Right atrium auricular region (tissue), 2 donors: ENCODE data around the gene DIPK1A. TPM values are rescaled to one million over a fixed set of nuclear protein-coding genes. Genes with fewer than 3 reads are reported as not detected.

Source experiments
- DNase-seq: peaks from one replicate; pipeline ENCODE4 v3.0.0-alpha.2; 2019; ENCODE audit warnings: low spot score
- H3K27ac ChIP-seq, 2 donors: fragments of 200-600 bp; sonication (generic); 1 replicate in 1 of 2; 2 replicates in 1 of 2; pipeline ENCODE4 v1.5.1; 2016 to 2019
- H3K27me3 ChIP-seq, 2 donors: fragments of 200-600 bp; sonication (generic); one replicate each; pipeline versions ENCODE4 v1.5.1 to v1.6.0; 2017 to 2019
- H3K36me3 ChIP-seq: fragments of 200-600 bp; sonication (generic); one replicate; pipeline ENCODE4 v1.5.1; 2016
- H3K4me1 ChIP-seq, 2 donors: fragments of 200-600 bp; sonication (generic); one replicate each; pipeline versions ENCODE4 v1.5.1 to v1.6.0; 2017 to 2019
- H3K4me3 ChIP-seq, 2 donors: fragments of 200-600 bp; sonication (generic); 1 replicate in 1 of 2; 2 replicates in 1 of 2; pipeline ENCODE4 v1.5.1; 2017 to 2019; ENCODE audit warnings: mild to moderate bottlenecking in 1 of 2, moderate library complexity in 1 of 2
- H3K9me3 ChIP-seq, 2 donors: fragments of 200-600 bp; sonication (generic); one replicate each; pipeline ENCODE4 v1.5.1; 2019
- CTCF ChIP-seq, 2 donors: fragments of 200-600 bp; sonication (generic); IDR thresholded peaks; one replicate each; pipeline ENCODE4 v1.5.1; 2019; ENCODE audit warnings: antibody characterized with exemption in 2 of 2
- total RNA-seq, 2 donors: library from RNA; depleted of rRNA; stranded (reverse); fragments of >200 nt; gene quantifications; one replicate each; pipeline ENCODE4 v1.1.0, GENCODE V29; 2016

DIPK1A gene
- total RNA-seq, 2 donors from 2014 or later: 5.9 to 7.9 TPM

GRCh38 chr1:93002781-93003180, 41.5 kb upstream of the DIPK1A start:
- Histone ChIP-seq H3K36me3 (no peaks in the 10 kb centered on the region), H3K27me3 (no peaks in the 10 kb centered on the region), H3K4me3 (no peak overlapping the region), H3K4me1 (peaks cover 0 to 12% of the 10 kb centered on the region in 2 donors), H3K27ac (no peak overlapping the region), H3K9me3 (no peaks in the 10 kb centered on the region)
- TF ChIP-seq CTCF (IDR thresholded peaks at IDR 0.05): no peak
- no peak for DNase-seq

- no peak for TF ChIP-seq CTCF (IDR thresholded peaks at IDR 0.05)
- no peak for DNase-seq
- Histone ChIP-seq H3K27me3 (no peaks in the 10 kb centered on the region), H3K9me3 (no peaks in the 10 kb centered on the region), H3K4me1 (peaks cover 0 to 12% of the 10 kb centered on the region in 2 donors), H3K36me3 (no peaks in the 10 kb centered on the region), H3K4me3 (no peak overlapping the region), H3K27ac (no peak overlapping the region)
Observed at GRCh38 chr1:93001893-93002292, 40.6 kb upstream of the DIPK1A start.

DNA sequence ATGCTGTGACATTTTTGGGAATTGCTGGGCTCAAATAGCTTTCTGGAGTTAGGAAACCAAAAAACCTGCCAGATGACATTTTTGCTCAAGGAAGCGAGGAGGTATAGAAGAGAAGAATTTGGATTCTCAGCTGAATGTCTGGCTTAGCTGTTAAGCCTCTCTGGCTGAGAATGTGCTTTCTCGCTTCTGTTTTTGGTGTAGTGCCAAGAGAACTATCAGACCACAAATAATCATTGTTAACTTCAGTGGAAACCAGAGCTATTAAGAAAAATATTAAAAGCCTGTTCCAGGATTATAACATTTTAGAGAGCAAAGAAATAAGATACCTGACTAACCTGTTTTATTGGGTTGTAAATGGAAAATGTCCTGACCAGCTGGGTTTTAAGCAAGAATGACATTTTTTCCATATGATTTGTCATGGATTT, 39.5 kb upstream of the DIPK1A start:
- H3K27me3 ChIP-seq: no peaks in the 10 kb centered on the region
- no peak for TF ChIP-seq CTCF (IDR thresholded peaks at IDR 0.05)
- H3K36me3 ChIP-seq: no peaks in the 10 kb centered on the region
- H3K27ac ChIP-seq: no peak overlapping the region
- peaks cover 0 to 12% of the 10 kb centered on the region in 2 donors for H3K4me1 ChIP-seq
- DNase-seq: no peak
- H3K9me3 ChIP-seq: no peaks in the 10 kb centered on the region
- no peak overlapping the region for H3K4me3 ChIP-seq

DNA sequence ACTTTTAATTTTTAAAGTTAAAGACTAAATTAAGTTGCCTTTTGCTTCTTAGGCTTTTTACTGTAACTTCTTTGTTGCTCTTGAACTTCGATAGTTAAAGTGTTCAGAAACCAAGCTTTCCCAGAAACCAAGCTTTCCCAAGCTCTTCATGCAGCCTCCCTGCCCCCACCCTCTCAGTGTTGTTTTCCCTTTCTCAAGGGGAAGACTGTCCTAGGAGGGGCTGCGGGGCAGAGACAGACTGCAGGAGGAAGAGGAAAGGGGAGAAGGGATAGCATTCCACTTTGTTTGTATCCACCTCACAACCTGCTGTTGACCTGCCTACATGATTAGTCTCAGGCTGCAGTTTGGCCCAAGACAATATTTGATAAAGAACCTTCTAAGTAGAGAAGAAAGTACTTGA, 39.0 kb upstream of the DIPK1A start:
- no peak overlapping the region for H3K27ac ChIP-seq
- H3K27me3 ChIP-seq: no peaks in the 10 kb centered on the region
- no peaks in the 10 kb centered on the region for H3K9me3 ChIP-seq
- H3K36me3 ChIP-seq: no peaks in the 10 kb centered on the region
- TF ChIP-seq CTCF (IDR thresholded peaks at IDR 0.05): no peak
- H3K4me1 ChIP-seq: peaks cover 0 to 12% of the 10 kb centered on the region in 2 donors
- no peak overlapping the region for H3K4me3 ChIP-seq
- no peak for DNase-seq

DNA sequence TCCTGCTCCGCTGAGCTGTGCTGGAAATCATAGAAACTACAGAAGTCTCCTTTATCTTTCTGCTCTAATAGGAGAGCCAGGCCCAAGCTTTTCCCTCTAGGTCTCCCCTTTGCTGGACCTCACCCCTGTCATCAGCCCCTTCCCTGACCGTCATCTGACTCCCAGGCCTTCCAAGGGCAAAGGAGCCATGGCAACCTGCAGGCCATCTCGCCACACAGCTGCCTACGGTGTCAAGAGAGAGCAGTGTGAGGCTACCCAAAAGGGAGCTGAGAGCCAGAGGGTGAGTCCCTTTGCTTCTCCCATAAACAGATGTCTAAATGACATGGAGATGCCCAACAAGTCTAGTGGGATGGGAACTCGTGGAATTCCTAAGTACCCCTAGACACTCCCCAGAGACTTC, 37.6 kb upstream of the DIPK1A start:
- Histone ChIP-seq H3K27me3 (no peaks in the 10 kb centered on the region), H3K36me3 (no peaks in the 10 kb centered on the region), H3K4me3 (no peak overlapping the region), H3K27ac (no peak overlapping the region), H3K4me1 (peaks cover 0 to 12% of the 10 kb centered on the region in 2 donors), H3K9me3 (no peaks in the 10 kb centered on the region)
- no peak for DNase-seq
- no peak for TF ChIP-seq CTCF (IDR thresholded peaks at IDR 0.05)
